Esophagus muscularis mucosa (tissue), 4 donors: ENCODE measurements around the gene UBE2O. TPM values are rescaled to one million over a fixed set of nuclear protein-coding genes. Genes with fewer than 3 reads are reported as not detected.

Source experiments
- DNase-seq: peaks from one replicate; pipeline ENCODE4 v3.0.0-alpha.2; 2017; ENCODE audit errors: extremely low spot score
- H3K27ac ChIP-seq, 4 donors: fragments of 200-600 bp; sonication (generic); replicated peaks in 1 of 4; 1 replicate in 3 of 4; 2 replicates in 1 of 4; pipeline ENCODE4 v1.5.1; 2016 to 2019; ENCODE audit warnings: mild to moderate bottlenecking in 1 of 4
- H3K27me3 ChIP-seq, 4 donors: fragments of 200-600 bp; sonication (generic); one replicate each; pipeline versions ENCODE4 v1.5.1 to v1.6.0; 2016 to 2019
- H3K36me3 ChIP-seq, 4 donors: fragments of 200-600 bp; sonication (generic); one replicate each; pipeline ENCODE4 v1.5.1; 2016 to 2019
- H3K4me1 ChIP-seq, 4 donors: fragments of 200-600 bp; sonication (generic); one replicate each; pipeline ENCODE4 v1.5.1; 2016 to 2019
- H3K4me3 ChIP-seq, 4 donors: fragments of 200-600 bp; sonication (generic); 1 replicate in 2 of 4; 2 replicates in 2 of 4; pipeline ENCODE4 v1.5.1; 2016 to 2019; ENCODE audit warnings: mild to moderate bottlenecking in 4 of 4, moderate library complexity in 1 of 4
- H3K9me3 ChIP-seq, 4 donors: fragments of 200-600 bp; sonication (generic); 1 replicate in 3 of 4; 2 replicates in 1 of 4; pipeline ENCODE4 v1.5.1; 2016 to 2019
- EP300 ChIP-seq: sonication (generic); formaldehyde crosslinking; IDR thresholded peaks from one replicate; pipeline ENCODE4 v1.6.1; 2017; ENCODE audit warnings: antibody characterized with exemption
- POLR2A ChIP-seq: fragments of 450-650 bp; IDR thresholded peaks from one replicate; pipeline ENCODE4 v1.6.1; 2017; ENCODE audit warnings: antibody characterized with exemption, moderate library complexity, mild to moderate bottlenecking, low read depth
- POLR2AphosphoS5 ChIP-seq, 2 donors: sonication (generic); formaldehyde crosslinking; IDR thresholded peaks; one replicate each; pipeline ENCODE4 v1.6.1; 2017; ENCODE audit warnings: antibody characterized with exemption in 2 of 2
- WGBS: methylation state at CpG from one replicate; pipeline ENCODE4 v1.1.5; 2018; 5-methylcytosine and 5-hydroxymethylcytosine counted together
- intact Hi-C: fragments of 100-400 bp; cut with DNase I; formaldehyde crosslinking; loops from one replicate; pipeline ENCODE4 v1.15.1; 2023
- total RNA-seq, 4 donors: library from RNA; depleted of rRNA; stranded (reverse); fragments of >200 nt; gene quantifications; one replicate each; pipeline versions ENCODE4 v1.1.0 to v1.2.1, GENCODE V29; 2016
- TF ChIP-seq, protein P1 (sequence below), 3 experiments: fragments of 200-600 bp in 2 of 3; fragments of 450-650 bp in 1 of 3; sonication (generic) in 2 of 3; IDR thresholded peaks; one replicate each; pipeline ENCODE4 v1.5.1; 2017 to 2019; ENCODE audit warnings: antibody characterized with exemption in 3 of 3, mild to moderate bottlenecking in 2 of 3, moderate library complexity in 1 of 3

The UBE2O gene
- total RNA-seq, 4 donors from 2014 or later = 14.1 to 21.7 (median 19.0) TPM

DNA sequence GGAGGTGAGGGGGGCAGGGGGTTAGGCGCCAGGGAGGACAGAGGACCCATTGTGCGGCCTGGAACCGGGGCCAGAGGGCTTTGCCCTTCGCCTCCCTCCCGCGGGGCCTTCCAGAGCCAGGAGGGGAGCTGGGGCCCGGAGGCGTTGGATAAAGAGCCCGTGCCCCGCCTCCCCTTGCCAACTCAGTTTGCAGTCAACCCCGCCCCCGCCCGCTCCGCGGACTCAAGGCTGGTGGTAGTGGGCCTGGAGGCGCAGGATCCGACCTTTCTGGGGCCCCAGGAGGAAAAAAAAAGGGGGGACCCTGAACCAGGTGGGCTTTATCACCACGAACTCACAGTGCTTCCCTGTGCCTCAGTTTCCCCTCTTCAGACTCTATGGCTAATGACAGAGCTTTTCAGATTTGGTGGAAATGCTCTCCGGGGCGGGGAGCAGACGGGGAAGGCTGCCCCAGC lies 70.6 kb downstream of the UBE2O start:
- Histone ChIP-seq H3K27me3 (peaks cover 0 to 51% (median 4%) of the 10 kb centered on the region in 4 donors), H3K4me1 (peaks cover 23 to 61% (median 52%) of the 10 kb centered on the region in 4 donors), H3K27ac (peak overlapping the region; percentile 79 to 91 (median 84)), H3K36me3 (peaks cover 0 to 5% (median 0%) of the 10 kb centered on the region in 4 donors), H3K9me3 (no peaks in the 10 kb centered on the region), H3K4me3 (peak overlapping the region; percentile 64 to 73 (median 68))
- WGBS = 45% methylated on average over 8 of the region's 21 CpGs
- no peak for DNase-seq
- intact Hi-C loops = no loop called here
- TF ChIP-seq, protein P1, sequence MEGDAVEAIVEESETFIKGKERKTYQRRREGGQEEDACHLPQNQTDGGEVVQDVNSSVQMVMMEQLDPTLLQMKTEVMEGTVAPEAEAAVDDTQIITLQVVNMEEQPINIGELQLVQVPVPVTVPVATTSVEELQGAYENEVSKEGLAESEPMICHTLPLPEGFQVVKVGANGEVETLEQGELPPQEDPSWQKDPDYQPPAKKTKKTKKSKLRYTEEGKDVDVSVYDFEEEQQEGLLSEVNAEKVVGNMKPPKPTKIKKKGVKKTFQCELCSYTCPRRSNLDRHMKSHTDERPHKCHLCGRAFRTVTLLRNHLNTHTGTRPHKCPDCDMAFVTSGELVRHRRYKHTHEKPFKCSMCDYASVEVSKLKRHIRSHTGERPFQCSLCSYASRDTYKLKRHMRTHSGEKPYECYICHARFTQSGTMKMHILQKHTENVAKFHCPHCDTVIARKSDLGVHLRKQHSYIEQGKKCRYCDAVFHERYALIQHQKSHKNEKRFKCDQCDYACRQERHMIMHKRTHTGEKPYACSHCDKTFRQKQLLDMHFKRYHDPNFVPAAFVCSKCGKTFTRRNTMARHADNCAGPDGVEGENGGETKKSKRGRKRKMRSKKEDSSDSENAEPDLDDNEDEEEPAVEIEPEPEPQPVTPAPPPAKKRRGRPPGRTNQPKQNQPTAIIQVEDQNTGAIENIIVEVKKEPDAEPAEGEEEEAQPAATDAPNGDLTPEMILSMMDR (IDR thresholded peaks at IDR 0.05) = no peak
- TF ChIP-seq EP300 = no peak
- no peak for TF ChIP-seq POLR2AphosphoS5 (IDR thresholded peaks at IDR 0.05)
- no peak for TF ChIP-seq POLR2A

DNA sequence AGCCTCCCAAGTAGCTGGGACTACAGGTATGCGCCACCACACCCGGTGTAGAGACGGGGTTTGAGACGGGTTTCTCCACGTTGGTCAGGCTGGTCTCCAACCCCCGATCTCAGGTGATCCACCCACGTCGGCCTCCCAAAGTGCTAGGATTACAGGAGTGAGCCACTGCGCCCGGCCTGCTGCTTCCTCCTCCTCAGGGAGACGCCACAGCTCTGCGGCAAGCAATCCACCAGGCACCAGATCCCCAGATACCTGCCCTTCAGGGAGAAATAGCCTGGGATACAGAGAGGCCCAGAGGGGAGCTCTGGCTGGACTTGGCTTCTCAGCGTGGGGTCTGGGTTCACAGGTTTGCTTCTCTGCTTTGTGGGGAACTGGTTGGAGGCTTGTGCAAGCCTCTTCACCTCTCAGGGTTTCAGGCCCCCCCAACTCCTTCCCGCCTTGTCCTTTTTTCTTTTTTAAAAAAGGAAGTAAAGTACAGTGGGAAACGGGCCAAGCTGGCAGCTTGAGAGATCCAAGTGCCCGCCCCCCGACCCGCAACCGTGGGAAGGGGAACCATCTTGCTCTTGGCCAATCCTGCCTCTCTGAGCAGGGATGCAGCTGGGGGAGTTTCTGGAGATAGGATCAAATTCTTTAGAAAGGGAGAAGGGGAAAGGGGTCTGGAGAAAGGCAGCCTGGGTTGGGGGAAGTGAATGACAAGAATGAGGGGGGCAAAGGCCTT lies 71.2 kb downstream of the UBE2O start:
- Histone ChIP-seq H3K4me3 (peak overlapping the region; percentile 64 to 73 (median 68)), H3K27ac (peak overlapping the region in 3 of 4 donors; percentile 81 to 91 (median 88)), H3K36me3 (no peaks in the 10 kb centered on the region), H3K9me3 (no peaks in the 10 kb centered on the region), H3K27me3 (peaks cover 0 to 51% (median 4%) of the 10 kb centered on the region in 4 donors), H3K4me1 (peaks cover 23 to 61% (median 55%) of the 10 kb centered on the region in 4 donors)
- DNase-seq = no peak
- intact Hi-C loops = no loop called here
- TF ChIP-seq, protein P1 (IDR thresholded peaks at IDR 0.05) = no peak
- no peak for TF ChIP-seq POLR2A
- TF ChIP-seq POLR2AphosphoS5 (IDR thresholded peaks at IDR 0.05) = no peak
- TF ChIP-seq EP300 = no peak
- 80% methylated on average over 15 of the region's 19 CpGs for WGBS

DNA sequence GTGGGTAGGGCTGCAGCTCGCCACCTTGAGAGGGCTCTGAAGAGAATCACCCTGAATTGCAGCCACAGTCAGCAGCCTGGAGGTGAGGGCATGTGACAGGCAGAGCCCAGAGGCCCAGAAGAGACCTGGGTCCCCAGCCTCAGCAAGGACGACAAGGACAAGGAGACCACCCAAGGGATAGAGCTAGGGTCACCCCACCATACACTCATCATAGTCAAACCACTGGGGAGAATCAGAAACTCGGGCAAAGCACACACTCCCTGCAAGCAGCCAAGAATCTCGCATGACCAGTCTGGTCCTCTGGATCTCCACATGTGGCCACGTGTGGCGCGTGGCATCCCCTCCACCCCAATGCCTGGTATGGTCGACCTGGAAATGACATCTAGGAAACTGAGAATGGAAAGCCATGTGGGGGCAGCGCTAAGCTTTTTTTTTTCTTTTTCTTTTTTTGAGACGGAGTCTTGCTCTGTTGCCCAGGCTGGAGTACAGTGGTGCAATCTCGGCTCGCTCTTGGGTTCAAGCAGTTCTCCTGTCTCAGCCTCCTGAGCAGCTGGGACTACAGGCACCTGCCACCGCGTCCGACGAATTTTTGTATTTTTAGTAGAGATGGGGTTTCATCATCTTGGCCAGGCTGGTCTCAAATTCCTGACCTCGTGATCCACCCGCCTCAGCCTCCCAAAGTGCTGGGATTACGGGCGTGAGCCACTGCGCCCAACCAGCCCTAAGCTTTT lies 73.1 kb downstream of the UBE2O start:
- 93% methylated on average over 21 of the region's 21 CpGs for WGBS
- DNase-seq = no peak
- intact Hi-C loops = no loop called here
- Histone ChIP-seq H3K4me3 (no peak overlapping the region), H3K4me1 (peaks cover 12 to 51% (median 44%) of the 10 kb centered on the region in 4 donors), H3K27me3 (peaks cover 0 to 42% (median 4%) of the 10 kb centered on the region in 4 donors), H3K36me3 (no peaks in the 10 kb centered on the region), H3K27ac (no peak overlapping the region), H3K9me3 (no peaks in the 10 kb centered on the region)
- TF ChIP-seq, protein P1 (IDR thresholded peaks at IDR 0.05) = no peak
- TF ChIP-seq POLR2AphosphoS5 (IDR thresholded peaks at IDR 0.05) = no peak
- no peak for TF ChIP-seq EP300
- TF ChIP-seq POLR2A = no peak

DNA sequence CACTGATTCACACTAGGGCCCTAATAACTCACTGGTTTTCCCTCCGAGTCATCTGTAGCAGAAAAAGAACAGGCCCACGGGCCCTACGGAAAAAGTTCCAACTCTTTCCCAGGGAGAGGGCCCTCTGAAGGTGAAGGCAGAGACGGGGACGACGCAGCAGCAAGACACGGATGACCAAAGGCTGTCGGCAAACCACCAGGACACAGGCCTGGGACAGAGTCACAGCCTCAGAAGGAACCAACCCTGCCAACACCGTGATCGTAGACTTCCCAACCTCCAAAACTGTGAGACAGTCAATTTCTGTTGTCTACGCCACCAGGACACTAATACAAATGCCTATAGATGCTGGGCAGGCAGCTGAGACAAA lies 73.7 kb downstream of the UBE2O start:
- TF ChIP-seq POLR2A (no peak), EP300 (no peak), POLR2AphosphoS5 (IDR thresholded peaks at IDR 0.05) (no peak)
- TF ChIP-seq, protein P1 (IDR thresholded peaks at IDR 0.05) = no peak
- Histone ChIP-seq H3K36me3 (no peaks in the 10 kb centered on the region), H3K27ac (no peak overlapping the region), H3K4me1 (peaks cover 9 to 48% (median 39%) of the 10 kb centered on the region in 4 donors), H3K27me3 (peaks cover 0 to 38% (median 4%) of the 10 kb centered on the region in 4 donors), H3K9me3 (no peaks in the 10 kb centered on the region), H3K4me3 (no peak overlapping the region)
- DNase-seq = no peak
- intact Hi-C loops = no loop called here
- WGBS = 93% methylated on average over 11 of the region's 11 CpGs
